Stomach (tissue), 9 donors: ENCODE measurements around the gene LAGE3. TPM values are rescaled to one million over a fixed set of nuclear protein-coding genes. Genes with fewer than 3 reads are reported as not detected.

Experiments
- DNase-seq, 2 donors: peaks; one replicate each; pipeline versions ENCODE4 v3.0.0 to v3.0.0-alpha.2; 2013 to 2019
- H3K27ac ChIP-seq, 5 donors: fragments of 200-600 bp in 4 of 5; sonication (generic) in 4 of 5; one replicate each; pipeline ENCODE4 v1.5.1; 2013 to 2019; ENCODE audit warnings: mild to moderate bottlenecking in 1 of 5, moderate library complexity in 1 of 5
- H3K27me3 ChIP-seq, 3 donors: fragments of 200-600 bp; sonication (generic); one replicate each; pipeline ENCODE4 v1.5.1; 2017 to 2019; ENCODE audit warnings: mixed run types in 1 of 3
- H3K36me3 ChIP-seq, 4 donors: fragments of 200-600 bp; sonication (generic); 1 replicate in 3 of 4; 2 replicates in 1 of 4; pipeline ENCODE4 v1.5.1; 2016 to 2019
- H3K4me1 ChIP-seq, 4 donors: fragments of 200-600 bp; sonication (generic); one replicate each; pipeline ENCODE4 v1.5.1; 2016 to 2019
- H3K4me3 ChIP-seq, 4 donors: fragments of 200-600 bp; sonication (generic) in 3 of 4; one replicate each; pipeline ENCODE4 v1.5.1; 2016 to 2019; ENCODE audit warnings: mild to moderate bottlenecking in 1 of 4
- H3K9me3 ChIP-seq, 4 donors: fragments of 200-600 bp; sonication (generic); one replicate each; pipeline ENCODE4 v1.5.1; 2016 to 2019
- EP300 ChIP-seq: sonication (generic); formaldehyde crosslinking; IDR thresholded peaks from one replicate; pipeline ENCODE4 v1.6.1; 2017; ENCODE audit warnings: antibody characterized with exemption
- POLR2A ChIP-seq, 4 donors: fragments of 450-650 bp; IDR thresholded peaks; one replicate each; pipeline ENCODE4 v1.6.1; 2016; ENCODE audit warnings: antibody characterized with exemption in 4 of 4, control low read depth in 2 of 4, mild to moderate bottlenecking in 1 of 4, moderate library complexity in 1 of 4
- POLR2AphosphoS5 ChIP-seq, 3 donors: sonication (generic); formaldehyde crosslinking; IDR thresholded peaks; one replicate each; pipeline ENCODE4 v1.6.1; 2016; ENCODE audit warnings: antibody characterized with exemption in 3 of 3
- WGBS, 5 donors: extraction: QIAGEN DNeasy Blood & Tissue Kit in 3 of 5; methylation state at CpG; one replicate each; pipeline versions ENCODE4 v1.1.5 to v1.1.7; 2013 to 2018; 5-methylcytosine and 5-hydroxymethylcytosine counted together
- intact Hi-C: fragments of 100-400 bp; cut with DNase I; formaldehyde crosslinking; loops from one replicate; pipeline ENCODE4 v1.15.1; 2023; ENCODE audit warnings: low total_unique reads
- polyA plus RNA-seq, 3 donors: library from polyadenylated mRNA; stranded (reverse); fragments of 200-250 nt; gene quantifications; one replicate each; pipeline ENCODE4 v1.2.3, GENCODE V29; 2013
- total RNA-seq, 5 donors: library from RNA; depleted of rRNA; stranded (reverse); fragments of >200 nt; gene quantifications; one replicate each; pipeline versions ENCODE4 v1.1.0 to v1.2.3, GENCODE V29; 2014 to 2016
- TF ChIP-seq, protein P1 (sequence below), 7 experiments: fragments of 450-650 bp in 4 of 7; fragments of 200-600 bp in 3 of 7; sonication (generic) in 3 of 7; IDR thresholded peaks; one replicate each; pipeline ENCODE4 v1.5.1; 2016 to 2019; ENCODE audit warnings: antibody characterized with exemption in 7 of 7, control low read depth in 2 of 7, mild to moderate bottlenecking in 1 of 7
- donor health status: healthy with polysubstance abuse.
- donor health status: Bipolar disorder and iron deficiency.
- donor health status: healthy.

The LAGE3 gene
- total and polyA plus RNA-seq, 8 donors: 2.7 to 29.0 (median 8.4) TPM; not detected in 1

DNA sequence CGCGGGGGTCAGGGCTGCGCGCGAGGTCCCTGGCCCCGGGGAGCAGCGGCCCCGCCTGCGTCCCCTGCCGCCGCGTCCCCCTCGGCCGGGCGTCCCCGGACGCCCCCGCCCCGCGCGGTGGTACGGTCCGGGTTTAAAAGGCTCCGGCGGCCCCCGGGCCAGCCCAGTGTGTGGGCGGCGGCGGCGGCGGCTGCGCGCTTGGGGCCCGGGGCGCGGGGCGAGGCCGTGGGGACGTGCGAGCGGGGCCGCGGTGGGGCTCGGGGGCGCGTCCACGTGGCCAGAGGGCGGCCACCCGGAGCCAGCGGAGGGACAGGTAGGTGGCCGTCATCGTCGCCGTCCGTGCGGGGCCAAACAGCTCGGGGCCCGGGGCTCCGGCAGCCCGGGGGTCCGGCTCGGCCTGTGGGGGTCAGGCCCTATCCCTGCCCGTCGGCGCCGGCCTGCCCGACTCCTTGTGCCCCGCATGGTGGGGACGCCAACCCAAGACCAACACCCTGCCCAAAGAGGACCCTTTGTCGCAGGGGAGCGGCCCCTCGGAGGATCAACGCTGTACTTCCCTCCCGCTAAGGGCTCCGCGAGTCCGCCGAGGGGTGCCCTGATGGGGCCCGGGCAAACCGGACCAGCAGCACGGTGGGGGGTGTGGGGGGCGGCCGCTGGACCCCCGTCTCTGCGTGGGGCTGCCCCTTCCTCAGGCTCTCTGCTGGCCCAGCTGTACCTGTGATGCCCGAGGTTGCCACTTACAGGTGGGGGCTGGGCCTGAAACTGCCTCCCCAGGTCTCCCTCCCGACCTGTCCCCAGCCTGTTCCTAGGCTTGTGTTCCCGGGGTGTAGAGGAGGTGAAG lies 20.7 kb downstream of the LAGE3 start, which contains the start of gene PLXNA3:
Gene PLXNA3, plus strand, starts transcription at position 166 of the 838 bp plus-strand sequence. CDS start 1,903 bp downstream, outside the sequence.
- Histone ChIP-seq H3K4me1 (peaks cover 0 to 16% (median 15%) of the 10 kb centered on the region in 4 donors), H3K4me3 (peak within 1 kb of the TSS; percentile 57 to 68 (median 64)), H3K9me3 (peaks cover 0 to 7% (median 3%) of the 10 kb centered on the region in 4 donors), H3K36me3 (peaks cover 0 to 30% (median 16%) of the 10 kb centered on the region in 4 donors), H3K27me3 (no peaks in the 10 kb centered on the region), H3K27ac (peak within 1 kb of the TSS; percentile 42 to 79 (median 72))
- peak; percentile 39 to 76 for DNase-seq
- WGBS, 5 donors: 0 to 41% (median 12%) methylated on average over 8 to 57 of the region's 88 CpGs; no CpG with 5 or more reads in 1 of the 5 donors
- intact Hi-C loops: no loop called here
- no peak for TF ChIP-seq POLR2A (IDR thresholded peaks at IDR 0.05)
- TF ChIP-seq, protein P1, sequence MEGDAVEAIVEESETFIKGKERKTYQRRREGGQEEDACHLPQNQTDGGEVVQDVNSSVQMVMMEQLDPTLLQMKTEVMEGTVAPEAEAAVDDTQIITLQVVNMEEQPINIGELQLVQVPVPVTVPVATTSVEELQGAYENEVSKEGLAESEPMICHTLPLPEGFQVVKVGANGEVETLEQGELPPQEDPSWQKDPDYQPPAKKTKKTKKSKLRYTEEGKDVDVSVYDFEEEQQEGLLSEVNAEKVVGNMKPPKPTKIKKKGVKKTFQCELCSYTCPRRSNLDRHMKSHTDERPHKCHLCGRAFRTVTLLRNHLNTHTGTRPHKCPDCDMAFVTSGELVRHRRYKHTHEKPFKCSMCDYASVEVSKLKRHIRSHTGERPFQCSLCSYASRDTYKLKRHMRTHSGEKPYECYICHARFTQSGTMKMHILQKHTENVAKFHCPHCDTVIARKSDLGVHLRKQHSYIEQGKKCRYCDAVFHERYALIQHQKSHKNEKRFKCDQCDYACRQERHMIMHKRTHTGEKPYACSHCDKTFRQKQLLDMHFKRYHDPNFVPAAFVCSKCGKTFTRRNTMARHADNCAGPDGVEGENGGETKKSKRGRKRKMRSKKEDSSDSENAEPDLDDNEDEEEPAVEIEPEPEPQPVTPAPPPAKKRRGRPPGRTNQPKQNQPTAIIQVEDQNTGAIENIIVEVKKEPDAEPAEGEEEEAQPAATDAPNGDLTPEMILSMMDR (IDR thresholded peaks at IDR 0.05): no peak
- no peak for TF ChIP-seq EP300
- TF ChIP-seq POLR2AphosphoS5 (IDR thresholded peaks at IDR 0.05): peak in 2 of 3 donors; percentile 24 to 54

DNA sequence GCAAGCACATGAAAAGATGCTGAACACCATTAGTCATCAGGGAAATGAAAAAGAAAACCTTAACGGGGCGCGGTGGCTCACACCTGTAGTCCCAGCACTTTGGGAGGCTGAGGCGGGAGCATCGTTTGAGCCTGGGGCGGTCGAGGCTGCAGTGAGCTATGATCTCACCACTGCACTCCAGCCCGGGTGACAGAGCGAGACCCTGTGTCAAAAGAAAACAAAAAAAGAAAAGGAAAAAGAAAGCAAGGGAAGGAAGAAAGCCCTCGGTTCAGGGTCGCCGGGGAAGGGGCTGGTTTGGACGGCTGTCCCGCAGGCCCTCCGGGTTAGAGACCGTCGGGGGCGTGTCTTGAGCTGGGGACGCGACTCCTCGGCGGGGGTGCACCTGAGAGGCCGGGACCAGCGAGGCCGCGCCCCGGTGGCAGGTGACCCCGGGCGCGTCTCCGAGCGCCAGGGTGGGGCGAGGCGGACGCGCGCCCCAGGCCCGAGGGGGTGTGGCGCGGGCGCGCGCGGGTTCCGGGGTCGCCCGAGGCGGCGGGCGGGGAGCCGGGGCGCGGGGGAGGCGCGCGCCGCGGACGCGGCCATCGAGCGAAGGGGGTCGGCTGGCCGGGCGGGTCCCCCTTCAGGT lies 21.5 kb downstream of the LAGE3 start:
- intact Hi-C loops: no loop called here
- WGBS, 5 donors: 4 to 39% (median 14%) methylated on average over 14 to 40 of the region's 65 CpGs

DNA sequence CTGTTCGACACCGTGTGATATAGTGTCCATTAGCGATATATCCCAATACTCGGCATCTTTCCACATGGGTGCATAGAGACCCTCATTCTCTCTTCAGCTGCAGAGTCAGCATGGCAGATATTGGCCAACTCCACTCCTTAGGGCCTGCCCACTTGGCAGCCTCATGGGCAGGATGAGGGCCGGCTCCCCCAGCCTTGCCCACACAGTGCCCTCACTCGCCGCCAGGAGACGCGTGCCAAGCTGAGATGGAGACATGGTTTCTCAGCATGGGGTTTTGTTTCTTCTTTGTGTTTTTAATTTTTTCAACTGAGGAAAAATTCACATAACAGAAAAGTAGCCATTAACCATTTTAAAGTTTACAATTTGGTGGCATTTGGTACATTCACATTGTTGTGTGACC lies 26.3 kb downstream of the LAGE3 start:
- no peak overlapping the region for H3K27ac ChIP-seq
- intact Hi-C loops: no loop called here
- no peak for DNase-seq
- H3K36me3 ChIP-seq: peaks cover 14 to 36% (median 34%) of the 10 kb centered on the region in 4 donors
- no peaks in the 10 kb centered on the region for H3K4me1 ChIP-seq
- H3K4me3 ChIP-seq: no peak overlapping the region
- TF ChIP-seq, protein P1 (IDR thresholded peaks at IDR 0.05): no peak
- TF ChIP-seq EP300 (no peak), POLR2A (IDR thresholded peaks at IDR 0.05) (no peak), POLR2AphosphoS5 (IDR thresholded peaks at IDR 0.05) (no peak)
- peaks cover 0 to 7% (median 3%) of the 10 kb centered on the region in 4 donors for H3K9me3 ChIP-seq
- WGBS, 5 donors: 86 to 93% (median 91%) methylated on average over 9 of the region's 9 CpGs
- H3K27me3 ChIP-seq: no peaks in the 10 kb centered on the region

More for the DNA sequence above, 21.5 kb downstream of the LAGE3 start:
- peaks cover 0 to 7% (median 3%) of the 10 kb centered on the region in 4 donors for H3K9me3 ChIP-seq
- no peak for TF ChIP-seq EP300
- TF ChIP-seq POLR2A (IDR thresholded peaks at IDR 0.05): no peak
- TF ChIP-seq, protein P1 (IDR thresholded peaks at IDR 0.05): no peak
- TF ChIP-seq POLR2AphosphoS5 (IDR thresholded peaks at IDR 0.05): no peak
- H3K4me3 ChIP-seq: peak overlapping the region; percentile 57 to 68 (median 64)
- H3K36me3 ChIP-seq: peaks cover 0 to 22% (median 10%) of the 10 kb centered on the region in 4 donors
- no peaks in the 10 kb centered on the region for H3K27me3 ChIP-seq
- H3K27ac ChIP-seq: peak overlapping the region in 4 of 5 donors; percentile 52 to 79 (median 74)
- H3K4me1 ChIP-seq: peaks cover 0 to 16% (median 15%) of the 10 kb centered on the region in 4 donors
- DNase-seq: peak; percentile 48 to 82

DNA sequence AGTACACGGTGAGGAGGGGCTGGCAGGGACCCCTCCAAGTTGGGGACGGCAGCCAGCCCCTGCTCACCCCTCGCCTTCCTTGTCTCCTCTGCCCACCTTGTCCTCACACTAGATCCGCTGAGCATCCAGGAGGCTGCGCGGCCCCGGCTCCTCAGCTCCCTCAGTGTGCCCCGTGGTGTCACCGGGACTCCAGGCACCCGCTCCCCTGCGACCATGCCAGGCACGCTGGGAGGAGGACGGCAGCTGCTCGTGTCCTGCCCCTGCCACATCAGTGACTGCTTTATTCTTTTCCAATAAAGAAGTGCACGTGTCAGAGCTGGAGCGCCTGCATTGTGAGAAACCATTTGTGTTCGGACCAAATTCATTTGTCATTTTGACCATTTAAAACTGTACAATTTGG lies 28.8 kb downstream of the LAGE3 start:
- H3K27ac ChIP-seq: no peak overlapping the region
- intact Hi-C loops: no loop called here
- peaks cover 14 to 54% (median 43%) of the 10 kb centered on the region in 4 donors for H3K36me3 ChIP-seq
- peaks cover 3 to 13% (median 8%) of the 10 kb centered on the region in 4 donors for H3K4me1 ChIP-seq
- TF ChIP-seq POLR2AphosphoS5 (IDR thresholded peaks at IDR 0.05): no peak
- TF ChIP-seq, protein P1 (IDR thresholded peaks at IDR 0.05): no peak
- no peak for TF ChIP-seq POLR2A (IDR thresholded peaks at IDR 0.05)
- TF ChIP-seq EP300: no peak
- no peak for DNase-seq
- H3K27me3 ChIP-seq: no peaks in the 10 kb centered on the region
- H3K4me3 ChIP-seq: no peak overlapping the region
- H3K9me3 ChIP-seq: peaks cover 0 to 7% (median 3%) of the 10 kb centered on the region in 4 donors
- WGBS, 5 donors: 89 to 95% (median 92%) methylated on average over 11 to 17 of the region's 17 CpGs
